ENCODE measurements around the gene FAM107B. TPM values are rescaled to one million over a fixed set of nuclear protein-coding genes. Genes with fewer than 3 reads are reported as not detected.

Gene FAM107B
- total and polyA plus RNA-seq, 2 of the 8 experiments (the other 6 are each of a cell fraction or from before 2014, with no cell fraction given): 7.5 to 28.1 TPM

DNA sequence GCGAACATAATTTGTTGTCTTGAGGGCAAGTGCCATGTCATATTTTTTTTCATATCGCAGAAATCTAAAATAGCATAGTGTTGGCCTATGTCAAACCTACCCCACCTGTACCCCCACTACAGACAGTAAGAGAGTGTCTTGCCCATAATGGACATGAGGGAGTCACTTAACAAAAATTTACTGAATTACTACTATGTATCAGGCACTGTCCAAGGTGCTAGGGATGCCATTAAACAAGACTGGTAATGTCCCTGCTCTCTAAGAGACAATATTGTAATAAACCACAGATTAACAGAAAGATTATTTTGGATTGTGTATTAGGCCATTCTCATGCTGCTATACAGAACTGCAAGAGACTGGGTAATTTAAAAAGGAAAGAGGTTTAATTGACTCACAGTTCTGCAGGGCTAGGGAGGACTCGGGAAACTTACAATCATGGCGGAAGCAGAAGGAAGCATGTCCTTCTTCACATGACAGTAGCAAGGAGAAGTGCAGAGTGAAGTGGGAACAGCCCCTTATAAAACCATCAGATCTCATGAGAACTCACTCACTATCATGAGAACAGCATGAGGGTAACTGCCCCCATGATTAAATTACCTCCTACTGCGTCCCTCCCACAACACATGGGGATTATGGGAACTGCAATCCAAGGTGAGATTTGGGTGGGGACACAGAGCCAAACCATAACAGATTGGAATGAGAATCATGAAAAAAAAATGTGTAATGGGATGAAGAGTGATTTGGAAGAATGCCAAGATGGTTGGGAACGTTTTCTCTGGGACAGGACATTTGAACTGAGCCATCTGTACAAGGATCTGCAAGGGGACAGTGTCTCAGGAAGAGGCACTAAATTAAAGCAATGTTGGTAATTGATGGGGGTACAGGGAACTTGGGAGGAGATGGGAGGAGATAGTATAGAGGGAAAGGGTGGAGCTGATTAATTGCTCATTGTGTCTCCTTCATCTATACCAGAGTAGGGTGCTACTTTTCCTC, 108.5 kb downstream of the FAM107B start:
- H4K8ac ChIP-seq (ENCODE audit: extremely low read depth, insufficient read depth, low read length): no peak overlapping the region
- H3K56ac ChIP-seq (replicated peaks; ENCODE audit: insufficient read length, low read depth, low read length): no peak overlapping the region
- H4K20me1 ChIP-seq (replicated peaks in 1 of 2; ENCODE audit: control insufficient read depth in 1 of 2, insufficient read depth in 2 of 2, low read length in 2 of 2): no peaks in the 10 kb centered on the region
- H2AK5ac ChIP-seq (ENCODE audit: low read depth, low read length): no peak overlapping the region
- H4K91ac ChIP-seq (replicated peaks; ENCODE audit: insufficient read length, low read length): no peak overlapping the region
- no peak overlapping the region for H3K4me2 ChIP-seq (ENCODE audit: insufficient read depth in 1 of 2, low read depth in 2 of 2, low read length in 2 of 2)
- FAIRE-seq (no peak), DNase-seq (ENCODE audit: low read depth in 1 of 2, low spot score in 2 of 2) (no peak)
- H3K23me2 ChIP-seq (ENCODE audit: low read depth, low read length): no peaks in the 10 kb centered on the region
- no peaks in the 10 kb centered on the region for H3K79me2 ChIP-seq (ENCODE audit: control insufficient read depth in 1 of 2, insufficient read depth in 2 of 2, low read length in 2 of 2)
- no peak overlapping the region for H2BK20ac ChIP-seq (ENCODE audit: low read length)
- no peak overlapping the region for H4K5ac ChIP-seq (ENCODE audit: insufficient read length, low read depth, low read length)
- no peak overlapping the region for H3K18ac ChIP-seq (ENCODE audit: extremely low read depth, low read length)
- no peak overlapping the region for H3K9ac ChIP-seq (replicated peaks in 1 of 4; ENCODE audit: extremely low read depth in 1 of 4, low read depth in 3 of 4, low read length in 3 of 4)
- H3K4ac ChIP-seq (replicated peaks; ENCODE audit: insufficient read length, low read depth, low read length): no peak overlapping the region
- no peaks in the 10 kb centered on the region for H3K9me3 ChIP-seq (ENCODE audit: insufficient read depth in 2 of 2, low read depth in 1 of 2, low read length in 1 of 2)
- peaks cover 0 to under 1% (median 0%) of the 10 kb centered on the region in 4 experiments; a peak in 1 of 7 replicates for H3K4me1 ChIP-seq (replicated peaks in 1 of 4; ENCODE audit: control insufficient read depth in 3 of 4, insufficient read depth in 4 of 4, low read length in 3 of 4)
- H2AFZ ChIP-seq (ENCODE audit: low read length): no peak overlapping the region
- H3K79me1 ChIP-seq (ENCODE audit: low read depth, low read length): no peaks in the 10 kb centered on the region
- CTCF ChIA-PET (ENCODE audit: partially characterized antibody): interaction anchor here (0.6 to 2.1 kb wide), 3 partner anchors 10 to 564 kb away, joined by 3 to 6 read pairs (median 4); no protein-coding TSS in a partner anchor
- H3K36me3 ChIP-seq (ENCODE audit: control insufficient read depth in 2 of 4, insufficient read depth in 4 of 4, low read length in 3 of 4): no peaks in the 10 kb centered on the region
- H3K27ac ChIP-seq (ENCODE audit: low read depth, low read length): no peak overlapping the region
- H2BK15ac ChIP-seq (ENCODE audit: low read length): no peak overlapping the region
- no peaks in the 10 kb centered on the region; a peak in 1 of 7 replicates for H3K27me3 ChIP-seq (replicated peaks in 1 of 4; ENCODE audit: control insufficient read depth in 3 of 4, extremely low read depth in 1 of 4, insufficient read depth in 3 of 4, low read length in 3 of 4)
- POLR2A ChIA-PET (ENCODE audit: partially characterized antibody): interaction anchor here (1.4 kb wide), 1 partner anchor 8 kb away, joined by 3 read pairs; no protein-coding TSS in a partner anchor
- 93% methylated on average over 6 of the region's 6 CpGs; no CpG with 5 or more reads in 1 of the 2 experiments for WGBS, 2 experiments (ENCODE audit: extremely low coverage in 1 of 2, insufficient coverage in 1 of 2, insufficient read length in 1 of 2, insufficient replicate concordance in 2 of 2, low coverage in 1 of 2, low lambda C conversion rate in 2 of 2, missing lambda C conversion rate in 1 of 2)
- no peak overlapping the region for H2BK5ac ChIP-seq (ENCODE audit: low read depth, low read length)
- no peak overlapping the region for H3K4me3 ChIP-seq (ENCODE audit: extremely low read depth in 1 of 4, insufficient read depth in 2 of 4, low read depth in 3 of 4, low read length in 4 of 4)
- TF ChIP-seq SIRT6 (IDR thresholded peaks at IDR 0.05; ENCODE audit: low read length) (no peak), POU5F1 (IDR thresholded peaks at IDR 0.05; ENCODE audit: low read depth, low read length) (no peak), JUN (IDR thresholded peaks at IDR 0.05; ENCODE audit: low read depth, low read length) (no peak), SP4 (IDR thresholded peaks at IDR 0.05; ENCODE audit: low read length) (no peak), CTBP2 (IDR thresholded peaks at IDR 0.05; ENCODE audit: borderline replicate concordance, insufficient read depth, insufficient read length, low read length) (no peak), ASH2L (IDR thresholded peaks at IDR 0.05; ENCODE audit: low read length) (no peak), EZH2 (IDR thresholded peaks at IDR 0.05; ENCODE audit: low read depth, low read length, severe bottlenecking) (no peak), YY1 (IDR thresholded peaks at IDR 0.05; ENCODE audit: low read depth, low read length) (no peak), RAD21 (IDR thresholded peaks at IDR 0.05 in 1 of 2, conservative IDR thresholded peaks at IDR 0.05 in 1 of 2; ENCODE audit: low read depth in 2 of 2, low read length in 2 of 2) (no peak), SP1 (IDR thresholded peaks at IDR 0.05; ENCODE audit: low read depth, low read length) (no peak), KDM1A (IDR thresholded peaks at IDR 0.05; ENCODE audit: borderline replicate concordance, low read length) (no peak)
- no peak overlapping the region for H3K14ac ChIP-seq (ENCODE audit: insufficient read length)
- no peak overlapping the region for H2BK120ac ChIP-seq (replicated peaks; ENCODE audit: low read depth, low read length)
- no peak overlapping the region for H3K23ac ChIP-seq (ENCODE audit: insufficient read length)
- no peak overlapping the region for H2BK12ac ChIP-seq (ENCODE audit: low read depth, low read length)

Measured in H1 (cell line).